ENCODE data around the gene NOL3. TPM values are rescaled to one million over a fixed set of nuclear protein-coding genes. Genes with fewer than 3 reads are reported as not detected.
A peak's percentile ranks its signal among the peaks of the same experiment; 100 is the strongest.

Gene NOL3
- total and polyA plus RNA-seq, 2 of the 13 experiments (the other 11 are each of a cell fraction or from before 2014, with no cell fraction given), result 5.7 to 20.5 TPM

- in situ Hi-C loops (cut with HindIII; ENCODE audit: extremely low pct_ligation_motif_present, low pct_unique_long_range_greater_than_20kb), result loop anchor here (5.0 kb wide), 1 partner anchor 208 kb away; no protein-coding TSS in a partner anchor
- POLR2A ChIA-PET, result interaction anchor here (1.0 to 2.8 kb wide), 8 partner anchors 12 to 167 kb away, joined by 4 to 18 read pairs (median 6); partner anchors contain the start of genes CBFB, FHOD1, NOL3 and TMEM208
- H3K79me2 ChIP-seq (ENCODE audit: insufficient read depth, low read length), result no peaks in the 10 kb centered on the region
- TF ChIP-seq ZNF777 (CRISPR knock-in tag; IDR thresholded peaks at IDR 0.05), result peak; percentile 84
- TF ChIP-seq NFKB2 (CRISPR knock-in tag; IDR thresholded peaks at IDR 0.05; ENCODE audit: borderline replicate concordance), result peak; percentile 96
- TF ChIP-seq PRPF4 (IDR thresholded peaks at IDR 0.05; ENCODE audit: low read depth, low read length, poor library complexity, severe bottlenecking), result no peak
- peak; percentile 81; the same call in 1 of the 2 replicates for TF ChIP-seq SNAI1 (CRISPR knock-in tag; IDR thresholded peaks at IDR 0.05; ENCODE audit: borderline replicate concordance)
- TF ChIP-seq CBFB (CRISPR knock-in tag; IDR thresholded peaks at IDR 0.05), result peak; percentile 92; the same call in 1 of the 2 replicates
- TF ChIP-seq SRF (IDR thresholded peaks at IDR 0.05; ENCODE audit: low read depth, low read length), result no peak
- TF ChIP-seq LCORL (IDR thresholded peaks at IDR 0.05), result no peak
- peak; percentile 82 for TF ChIP-seq LCORL (CRISPR knock-in tag; IDR thresholded peaks at IDR 0.05)
- TF ChIP-seq SIX4 (CRISPR knock-in tag; IDR thresholded peaks at IDR 0.05), result peak; percentile 83; the same call in 1 of the 2 replicates
- TF ChIP-seq EEA1 (CRISPR knock-in tag; IDR thresholded peaks at IDR 0.05; ENCODE audit: borderline replicate concordance), result no peak; the same call in 1 of the 2 replicates
- no peak for TF ChIP-seq ZNF224 (CRISPR knock-in tag; IDR thresholded peaks at IDR 0.05)
- TF ChIP-seq STAG1 (CRISPR knock-in tag; IDR thresholded peaks at IDR 0.05), result peak; percentile 94
- TF ChIP-seq CBX2 (IDR thresholded peaks at IDR 0.05; ENCODE audit: low read depth, low read length), result no peak
- TF ChIP-seq CBX2 (CRISPR knock-in tag; IDR thresholded peaks at IDR 0.05; ENCODE audit: low read depth), result 0 out of 2 replicates have a peak, but pooled peaks have one; percentile 33
- TF ChIP-seq ZNF660 (CRISPR knock-in tag; IDR thresholded peaks at IDR 0.05; ENCODE audit: borderline replicate concordance, low read depth), result no peak
- no peak; the same call in 1 of the 2 replicates for TF ChIP-seq PRDM4 (CRISPR knock-in tag; IDR thresholded peaks at IDR 0.05; ENCODE audit: borderline replicate concordance)
- peak; percentile 97; the same call in 1 of the 2 replicates for TF ChIP-seq SMAD1 (CRISPR knock-in tag; IDR thresholded peaks at IDR 0.05; ENCODE audit: borderline replicate concordance, low read depth)
- TF ChIP-seq XRCC5 (optimal IDR thresholded peaks at IDR 0.05; ENCODE audit: low read length), result peak; percentile 97
- TF ChIP-seq ADNP (CRISPR knock-in tag; IDR thresholded peaks at IDR 0.05), result no peak
- peak; percentile 79 for TF ChIP-seq ZMYM4 (CRISPR knock-in tag; IDR thresholded peaks at IDR 0.05)
- TF ChIP-seq ZNF761 (CRISPR knock-in tag; conservative IDR thresholded peaks at IDR 0.05), result no peak; the same call in none of the 2 replicates
- TF ChIP-seq, protein P1, sequence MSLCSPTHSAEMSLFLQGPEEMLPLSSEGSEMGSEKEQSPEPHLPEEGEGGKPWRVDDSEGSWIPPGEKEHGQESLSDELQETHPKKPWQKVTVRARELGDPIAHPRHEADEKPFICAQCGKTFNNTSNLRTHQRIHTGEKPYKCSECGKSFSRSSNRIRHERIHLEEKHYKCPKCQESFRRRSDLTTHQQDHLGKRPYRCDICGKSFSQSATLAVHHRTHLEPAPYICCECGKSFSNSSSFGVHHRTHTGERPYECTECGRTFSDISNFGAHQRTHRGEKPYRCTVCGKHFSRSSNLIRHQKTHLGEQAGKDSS (CRISPR knock-in tag; IDR thresholded peaks at IDR 0.05; ENCODE audit: borderline replicate concordance, low read depth), result peak; percentile 86; the same call in 1 of the 2 replicates
Observed at GRCh38 chr16:67184995-67185650, 14.8 kb downstream of the NOL3 start.

More at GRCh38 chr16:67184995-67185650, 14.8 kb downstream of the NOL3 start:
- FAIRE-seq, result peak; percentile 94
- BruUV-seq (replicated peaks), result no TSS peak
- no peaks in the 10 kb centered on the region for H3K9me3 ChIP-seq (ENCODE audit: low read length)
- H3K4me1 ChIP-seq (ENCODE audit: insufficient read depth, low read length), result peaks cover 48% of the 10 kb centered on the region
- H4K20me1 ChIP-seq (ENCODE audit: insufficient read depth, low read length), result no peaks in the 10 kb centered on the region
- no peak overlapping the region for H2AFZ ChIP-seq (ENCODE audit: low read length)
- peaks cover 7 to 10% of the 10 kb centered on the region in 2 experiments; a peak in 2 of 5 replicates for H3K27me3 ChIP-seq (ENCODE audit: control insufficient read depth in 1 of 2, insufficient read depth in 2 of 2, low read length in 2 of 2)
- H3K4me2 ChIP-seq (ENCODE audit: low read depth, low read length), result peak overlapping the region; percentile 96
- no peak overlapping the region for H3K27ac ChIP-seq (ENCODE audit: extremely low read length, insufficient read depth, low read length)
- ATAC-seq, result peak; percentile 70
- CTCF ChIA-PET (ENCODE audit: low intra/inter-chr PET ratio, low total read pairs), result interaction anchor here (0.8 to 2.7 kb wide), 8 partner anchors 11 to 290 kb away, joined by 3 to 28 read pairs (median 4); no protein-coding TSS in a partner anchor
- H3K36me3 ChIP-seq (replicated peaks in 1 of 2; ENCODE audit: control insufficient read depth in 1 of 2, insufficient read depth in 2 of 2, low read length in 2 of 2), result no peaks in the 10 kb centered on the region
- H3K4me3 ChIP-seq (replicated peaks in 1 of 3; ENCODE audit: insufficient read depth in 1 of 3, low read depth in 2 of 3, low read length in 3 of 3), result peak overlapping the region in 2 of 3 experiments; percentile 82 to 98; a peak in 4 of 6 replicates
- intact Hi-C loops (cut with micrococcal nuclease; ENCODE audit: unreplicated experiment), result loop anchor here (1.0 to 5.0 kb wide), 3 partner anchors 42 to 208 kb away; partner anchors contain the start of gene TMEM208
- H3K9ac ChIP-seq (ENCODE audit: insufficient read depth, low read depth, low read length), result peak overlapping the region; percentile 93; the same call in 1 of the 2 replicates
- DNase-seq (ENCODE audit: low spot score), result peak; percentile 86
- 36% methylated on average over 34 of the region's 43 CpGs for WGBS (ENCODE audit: low lambda C conversion rate)
